GM18505 (cell line): ENCODE results near the gene PPP1R3E.

ENCODE experiments used
- ATAC-seq: cut with Tn5 transposase; IDR thresholded peaks from one replicate; pipeline ENCODE4 v1.9.1; 2021; ENCODE audit not compliant: unreplicated experiment
- POLR2A ChIP-seq: IDR thresholded peaks from 4 replicates; pipeline ENCODE4 v1.6.1; 2011; ENCODE audit warnings: borderline replicate concordance; ENCODE audit not compliant: insufficient read depth, insufficient read length; ENCODE audit errors: extremely low read depth

The PPP1R3E gene

GRCh38 chr14:23302290-23303225, at the start of gene PPP1R3E:
TSS of gene PPP1R3E (minus strand) at chr14:23302859. CDS start at chr14:23302576, 283 bp downstream.
- ATAC-seq = peak; percentile 27
- peak; percentile 77 for TF ChIP-seq POLR2A

GRCh38 chr14:23351681-23352505, 49.2 kb upstream of the PPP1R3E start:
- no peak for ATAC-seq
- no peak for TF ChIP-seq POLR2A

GRCh38 chr14:23349156-23349845, 46.6 kb upstream of the PPP1R3E start:
- no peak for TF ChIP-seq POLR2A
- ATAC-seq = no peak

GRCh38 chr14:23348297-23348655, 45.6 kb upstream of the PPP1R3E start:
- ATAC-seq = no peak
- TF ChIP-seq POLR2A = no peak

GRCh38 chr14:23347406-23348296, 45.0 kb upstream of the PPP1R3E start:
- no peak for ATAC-seq
- no peak for TF ChIP-seq POLR2A

GRCh38 chr14:23346693-23347405, 44.2 kb upstream of the PPP1R3E start:
- TF ChIP-seq POLR2A = no peak
- ATAC-seq = no peak

GRCh38 chr14:23345987-23346692, 43.5 kb upstream of the PPP1R3E start:
- TF ChIP-seq POLR2A = no peak
- ATAC-seq = no peak

GRCh38 chr14:23344481-23344880, 41.8 kb upstream of the PPP1R3E start:
- no peak for ATAC-seq
- TF ChIP-seq POLR2A = no peak

- ATAC-seq = no peak
- no peak for TF ChIP-seq POLR2A
Observed at GRCh38 chr14:23339506-23340268, 37.0 kb upstream of the PPP1R3E start.

- no peak for TF ChIP-seq POLR2A
- no peak for ATAC-seq
Observed at GRCh38 chr14:23335623-23336022, 33.0 kb upstream of the PPP1R3E start.
